Type B pancreatic cell (in vitro differentiated cells): ENCODE data around the gene FUT4. TPM values are rescaled to one million over a fixed set of nuclear protein-coding genes. Genes with fewer than 3 reads are reported as not detected.
A peak's percentile ranks its signal among the peaks of the same experiment; 100 is the strongest.

ENCODE experiments used
- DNase-seq: peaks from one replicate; pipeline ENCODE4 v3.0.0; 2021; ENCODE audit warnings: mixed read lengths; ENCODE audit not compliant: unreplicated experiment; ENCODE audit errors: extremely low spot score
- H3K27ac Mint-ChIP-seq: 2 replicates; pipeline ENCODE4 v1.8.0; 2021; ENCODE audit warnings: mild to moderate bottlenecking, mixed read lengths
- H3K27me3 Mint-ChIP-seq: 2 replicates; pipeline ENCODE4 v1.8.0; 2021; ENCODE audit warnings: mixed read lengths
- H3K36me3 Mint-ChIP-seq: 2 replicates; pipeline ENCODE4 v1.8.0; 2021; ENCODE audit warnings: mixed read lengths
- H3K4me1 Mint-ChIP-seq: one replicate; pipeline ENCODE4 v1.8.0; 2021; ENCODE audit warnings: mixed read lengths; ENCODE audit not compliant: unreplicated experiment
- H3K4me3 Mint-ChIP-seq: 2 replicates; pipeline ENCODE4 v1.8.0; 2021; ENCODE audit warnings: mild to moderate bottlenecking, mixed read lengths
- H3K9me3 Mint-ChIP-seq: 2 replicates; pipeline ENCODE4 v1.8.0; 2021; ENCODE audit warnings: mixed read lengths
- CTCF ChIP-seq: fragments of 200-600 bp; sonication (generic); conservative IDR thresholded peaks from 2 replicates; pipeline ENCODE4 v1.5.0; 2021; ENCODE audit warnings: antibody characterized with exemption, mild to moderate bottlenecking
- total RNA-seq: library from RNA; stranded (reverse); gene quantifications from 2 replicates; pipeline ENCODE4 v1.2.1, GENCODE V29; 2021; ENCODE audit warnings: low replicate concordance

Gene FUT4
- total RNA-seq, 1 donor from 2014 or later, result 10.4 TPM

GRCh38 chr11:94526645-94527438, 16.9 kb upstream of the FUT4 start:
- Mint-ChIP-seq H3K4me1 (peaks cover 17% of the 10 kb centered on the region), H3K36me3 (no peaks in the 10 kb centered on the region), H3K4me3 (peak overlapping the region; percentile 66), H3K9me3 (no peaks in the 10 kb centered on the region), H3K27ac (peak overlapping the region; percentile 95), H3K27me3 (no peaks in the 10 kb centered on the region)
- DNase-seq, result no peak
- no peak for TF ChIP-seq CTCF

GRCh38 chr11:94528551-94528950, 15.2 kb upstream of the FUT4 start:
- Mint-ChIP-seq H3K4me3 (no peak overlapping the region), H3K36me3 (no peaks in the 10 kb centered on the region), H3K9me3 (no peaks in the 10 kb centered on the region), H3K27me3 (no peaks in the 10 kb centered on the region), H3K4me1 (peaks cover 17% of the 10 kb centered on the region), H3K27ac (peak overlapping the region; percentile 57)
- TF ChIP-seq CTCF, result no peak
- no peak for DNase-seq

- no peak for DNase-seq
- Mint-ChIP-seq H3K4me1 (peaks cover 2% of the 10 kb centered on the region), H3K4me3 (no peak overlapping the region), H3K36me3 (no peaks in the 10 kb centered on the region), H3K9me3 (peaks cover 5% of the 10 kb centered on the region), H3K27ac (no peak overlapping the region), H3K27me3 (no peaks in the 10 kb centered on the region)
- TF ChIP-seq CTCF, result no peak
Observed at GRCh38 chr11:94532211-94532610, 11.5 kb upstream of the FUT4 start.

- no peak for TF ChIP-seq CTCF
- Mint-ChIP-seq H3K27me3 (no peaks in the 10 kb centered on the region), H3K36me3 (no peaks in the 10 kb centered on the region), H3K4me1 (no peaks in the 10 kb centered on the region), H3K4me3 (no peak overlapping the region), H3K27ac (no peak overlapping the region), H3K9me3 (peaks cover 5% of the 10 kb centered on the region)
- no peak for DNase-seq
Observed at GRCh38 chr11:94533206-94533605, 10.5 kb upstream of the FUT4 start.

GRCh38 chr11:94533696-94534630, 9.8 kb upstream of the FUT4 start:
- no peak overlapping the region for H3K27ac Mint-ChIP-seq
- no peak for TF ChIP-seq CTCF

More at GRCh38 chr11:94533696-94534630, 9.8 kb upstream of the FUT4 start:
- DNase-seq, result no peak
- no peak overlapping the region for H3K4me3 Mint-ChIP-seq
- peaks cover 5% of the 10 kb centered on the region for H3K9me3 Mint-ChIP-seq
- no peaks in the 10 kb centered on the region for H3K4me1 Mint-ChIP-seq
- no peaks in the 10 kb centered on the region for H3K36me3 Mint-ChIP-seq
- H3K27me3 Mint-ChIP-seq, result no peaks in the 10 kb centered on the region
